Kidney (tissue), 14 donors: ENCODE data around the gene OXT. TPM values are rescaled to one million over a fixed set of nuclear protein-coding genes. Genes with fewer than 3 reads are reported as not detected.

Experiments used
- DNase-seq, 5 donors: peaks; one replicate each; pipeline ENCODE4 v3.0.0-alpha.2; 2013 to 2020
- FAIRE-seq: peaks from 2 replicates; lab custom pipeline; 2012; peaks lifted over from hg19 to GRCh38; lab: Jason Lieb, UNC
- H3K27ac ChIP-seq, 2 donors: one replicate each; pipeline ENCODE4 v1.7.0; 2013; ENCODE audit warnings: low read depth in 2 of 2, low read length in 2 of 2, inconsistent platforms in 1 of 2
- H3K27me3 ChIP-seq: one replicate; pipeline ENCODE4 v1.7.1; 2013; ENCODE audit warnings: low read length, inconsistent platforms; ENCODE audit not compliant: control insufficient read depth, insufficient read depth
- H3K36me3 ChIP-seq, 3 donors: one replicate each; pipeline versions ENCODE4 v1.7.0 to v1.7.1; 2013; ENCODE audit warnings: low read length in 3 of 3, control low read depth in 1 of 3, inconsistent platforms in 1 of 3; ENCODE audit not compliant: insufficient read depth in 3 of 3, control insufficient read depth in 2 of 3
- H3K4me1 ChIP-seq, 3 donors: one replicate each; pipeline versions ENCODE4 v1.7.0 to v1.7.1; 2013; ENCODE audit warnings: low read length in 3 of 3, inconsistent platforms in 1 of 3, low read depth in 1 of 3; ENCODE audit not compliant: control insufficient read depth in 2 of 3, insufficient read depth in 2 of 3
- H3K4me3 ChIP-seq, 3 donors: one replicate each; pipeline versions ENCODE4 v1.7.0 to v1.8.1; 2013; ENCODE audit warnings: low read length in 3 of 3, control low read depth in 1 of 3, inconsistent platforms in 1 of 3
- H3K9ac ChIP-seq, 3 donors: one replicate each; pipeline versions ENCODE4 v1.7.0 to v1.7.1; 2013; ENCODE audit warnings: low read length in 3 of 3, control low read depth in 1 of 3, inconsistent platforms in 1 of 3
- H3K9me3 ChIP-seq, 3 donors: one replicate each; pipeline versions ENCODE4 v1.7.0 to v1.7.1; 2013; ENCODE audit warnings: low read length in 3 of 3, control low read depth in 1 of 3, inconsistent platforms in 1 of 3; ENCODE audit not compliant: control insufficient read depth in 2 of 3, insufficient read depth in 1 of 3
- intact Hi-C: fragments of 100-400 bp; cut with DNase I; formaldehyde crosslinking; loops from one replicate; pipeline ENCODE4 v1.11.1; 2022
- polyA plus RNA-seq: library from polyadenylated mRNA; stranded (reverse); fragments of 350-450 nt; fragmentation: Illumina TruSeq; extraction: RNeasy Lipid Tissue Mini Kit (QIAGEN cat#74804); gene quantifications from one replicate; pipeline ENCODE4 v1.2.3, GENCODE V29; 2014; ENCODE audit warnings: low read depth, low replicate concordance; ENCODE audit not compliant: insufficient read depth
- total RNA-seq: library from RNA; stranded (reverse); fragmentation: NEBNext Ultra II Directional; extraction: Animal tissue kit (Norgen Biotek cat#: 25700); gene quantifications from one replicate; pipeline ENCODE4 v1.2.1, GENCODE V29; 2021
- TF ChIP-seq, protein P1 (sequence below): IDR thresholded peaks from 3 replicates; pipeline ENCODE4 v1.5.1; 2012; ENCODE audit warnings: mild to moderate bottlenecking, moderate library complexity, borderline replicate concordance; ENCODE audit not compliant: insufficient read depth; ENCODE audit errors: extremely low read depth
- donor health status: control.
- donor health status: control.
- donor health status: control.
- donor health status: control.
- donor health status: control.
- donor health status: DM: yes; HTN: yes; CAD: no.
- donor health status: Normal renal cell carcinoma (clear cell type).

The OXT gene
- total and polyA plus RNA-seq, 2 donors from 2014 or later: 10.8 TPM; not detected in 1

DNA sequence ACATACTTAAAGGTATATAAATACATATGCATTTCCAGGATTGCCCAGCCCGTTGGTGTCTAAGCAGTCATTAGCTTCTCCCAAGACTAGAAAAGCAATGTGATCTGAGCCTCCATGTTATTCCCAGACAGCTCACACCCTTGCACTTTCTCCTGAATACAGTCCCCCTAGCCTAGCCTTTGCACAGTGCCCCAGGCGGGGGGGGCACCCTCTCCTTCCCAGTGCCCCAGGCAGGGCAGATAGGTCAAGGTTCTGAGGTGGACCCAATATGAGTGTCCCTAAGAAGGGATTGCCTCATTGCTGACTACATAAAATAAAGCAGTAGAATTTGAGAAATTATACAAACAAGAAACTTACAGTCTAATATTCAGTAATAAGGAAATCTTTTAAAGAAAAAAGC is 43.4 kb upstream of the OXT start:
- TF ChIP-seq, protein P1, sequence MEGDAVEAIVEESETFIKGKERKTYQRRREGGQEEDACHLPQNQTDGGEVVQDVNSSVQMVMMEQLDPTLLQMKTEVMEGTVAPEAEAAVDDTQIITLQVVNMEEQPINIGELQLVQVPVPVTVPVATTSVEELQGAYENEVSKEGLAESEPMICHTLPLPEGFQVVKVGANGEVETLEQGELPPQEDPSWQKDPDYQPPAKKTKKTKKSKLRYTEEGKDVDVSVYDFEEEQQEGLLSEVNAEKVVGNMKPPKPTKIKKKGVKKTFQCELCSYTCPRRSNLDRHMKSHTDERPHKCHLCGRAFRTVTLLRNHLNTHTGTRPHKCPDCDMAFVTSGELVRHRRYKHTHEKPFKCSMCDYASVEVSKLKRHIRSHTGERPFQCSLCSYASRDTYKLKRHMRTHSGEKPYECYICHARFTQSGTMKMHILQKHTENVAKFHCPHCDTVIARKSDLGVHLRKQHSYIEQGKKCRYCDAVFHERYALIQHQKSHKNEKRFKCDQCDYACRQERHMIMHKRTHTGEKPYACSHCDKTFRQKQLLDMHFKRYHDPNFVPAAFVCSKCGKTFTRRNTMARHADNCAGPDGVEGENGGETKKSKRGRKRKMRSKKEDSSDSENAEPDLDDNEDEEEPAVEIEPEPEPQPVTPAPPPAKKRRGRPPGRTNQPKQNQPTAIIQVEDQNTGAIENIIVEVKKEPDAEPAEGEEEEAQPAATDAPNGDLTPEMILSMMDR: no peak
- Histone ChIP-seq H3K4me1 (no peaks in the 10 kb centered on the region), H3K27me3 (no peaks in the 10 kb centered on the region), H3K36me3 (peaks cover 8 to 37% (median 30%) of the 10 kb centered on the region in 3 donors), H3K9me3 (no peaks in the 10 kb centered on the region), H3K4me3 (no peak overlapping the region), H3K9ac (no peak overlapping the region), H3K27ac (no peak overlapping the region)
- intact Hi-C loops: no loop called here
- DNase-seq: no peak
- no peak for FAIRE-seq

DNA sequence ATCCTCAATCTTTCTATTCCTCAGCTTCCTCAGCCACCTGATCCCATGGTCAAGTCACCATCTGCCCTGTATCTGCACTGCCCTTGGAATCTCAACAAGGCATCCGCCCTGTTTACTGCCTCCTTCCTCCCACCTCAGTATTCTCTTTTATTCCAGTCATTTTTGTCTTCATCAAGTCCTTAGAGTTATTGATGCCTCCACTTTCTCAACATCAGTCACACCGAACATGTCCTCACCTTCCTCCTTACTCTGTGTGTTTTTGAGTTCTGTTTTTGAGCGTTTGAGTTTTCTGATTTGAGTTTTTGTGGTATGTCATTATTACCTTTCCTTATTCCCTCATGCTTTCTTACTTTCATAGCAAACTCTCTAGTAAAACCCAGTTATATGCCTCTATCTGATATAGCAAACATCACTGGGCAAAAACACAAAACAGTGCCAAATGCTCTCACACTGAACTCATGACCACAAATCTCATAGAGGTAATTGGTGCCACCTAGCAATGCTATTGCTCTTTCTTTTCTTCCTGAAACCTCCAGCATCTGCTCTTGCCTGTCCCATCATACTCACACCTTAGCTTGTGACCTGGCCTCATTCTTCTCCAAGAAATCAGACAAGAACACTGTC is 39.8 kb upstream of the OXT start:
- TF ChIP-seq, protein P1: no peak
- Histone ChIP-seq H3K27me3 (no peaks in the 10 kb centered on the region), H3K9me3 (no peaks in the 10 kb centered on the region), H3K36me3 (peaks cover 4 to 40% (median 25%) of the 10 kb centered on the region in 3 donors), H3K4me3 (no peak overlapping the region), H3K9ac (no peak overlapping the region), H3K4me1 (no peaks in the 10 kb centered on the region), H3K27ac (no peak overlapping the region)
- DNase-seq: no peak
- no peak for FAIRE-seq
- intact Hi-C loops: no loop called here

DNA sequence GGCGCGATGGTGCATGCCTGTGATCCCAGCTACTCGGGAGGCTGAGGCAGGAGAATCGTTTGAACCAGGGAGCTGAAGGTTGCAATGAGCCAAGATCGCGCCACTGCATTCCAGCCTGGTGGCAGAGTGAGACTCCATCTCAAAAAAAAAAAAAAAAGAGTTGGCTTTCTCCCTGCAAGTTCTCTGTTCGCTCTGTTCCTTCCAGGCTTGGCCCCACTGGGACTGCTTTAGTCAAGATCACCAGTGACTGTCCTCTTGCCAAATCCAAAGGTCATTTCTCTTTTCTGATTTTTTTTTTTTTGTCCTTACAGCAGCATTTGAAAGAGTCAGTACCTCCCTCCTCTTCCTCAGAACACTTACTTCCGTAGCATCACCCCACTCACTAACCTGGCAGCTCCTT is 38.8 kb upstream of the OXT start:
- H3K36me3 ChIP-seq: peaks cover 4 to 40% (median 29%) of the 10 kb centered on the region in 3 donors
- no peak overlapping the region for H3K4me3 ChIP-seq
- TF ChIP-seq, protein P1: no peak
- no peak overlapping the region for H3K27ac ChIP-seq
- peak in 1 of 5 donors; percentile 86 for DNase-seq
- no peaks in the 10 kb centered on the region for H3K9me3 ChIP-seq
- no peak overlapping the region for H3K9ac ChIP-seq
- H3K27me3 ChIP-seq: no peaks in the 10 kb centered on the region
- intact Hi-C loops: no loop called here
- no peaks in the 10 kb centered on the region for H3K4me1 ChIP-seq
- no peak for FAIRE-seq
